A549 (cell line): ENCODE measurements around the gene INHBE. TPM values are rescaled to one million over a fixed set of nuclear protein-coding genes. Genes with fewer than 3 reads are reported as not detected.

Source experiments
- ATAC-seq, 2 experiments: fragments of 200-7000 bp in 1 of 2; fragments of >200 bp in 1 of 2; cut with Nextera tagmentation in 1 of 2; cut with Tn5 transposase in 1 of 2; 3 replicates each; pipeline versions ENCODE4 v1.8.0 to v1.9.1; 2018 to 2020; ENCODE audit warnings: mild to moderate bottlenecking in 1 of 2, moderate library complexity in 1 of 2
- CTCF ChIA-PET: fragments of 300-600 bp; sonication (Branson Sonifier 250); formaldehyde crosslinking; extraction: SDS; loops from one replicate; lab custom pipeline; 2021; ENCODE audit warnings: antibody characterized with exemption, inconsistent platforms; lab: Yijun Ruan, JAX
- POLR2A ChIA-PET: fragments of 350-600 bp; formaldehyde crosslinking; extraction: SDS; loops from one replicate; lab custom pipeline; 2021; ENCODE audit warnings: antibody characterized with exemption, inconsistent platforms; lab: Yijun Ruan, JAX
- DNase-seq, 2 experiments: peaks; one replicate each; pipeline versions ENCODE4 v3.0.0 to v3.0.0-alpha.2; 2011 to 2016; ENCODE audit warnings: low read depth in 1 of 2, low spot score in 1 of 2
- FAIRE-seq: peaks from 2 replicates; lab custom pipeline; 2011; peaks lifted over from hg19 to GRCh38; lab: Jason Lieb, UNC
- H3K27ac ChIP-seq, 2 experiments: fragments of >200 bp; sonication (Bioruptor Twin); formaldehyde crosslinking; 3 replicates each; pipeline ENCODE4 v1.5.1; 2016 to 2017
- H3K4me1 ChIP-seq: fragments of >200 bp; sonication (Bioruptor Twin); formaldehyde crosslinking; 3 replicates; pipeline ENCODE4 v1.6.1; 2016
- H3K4me2 ChIP-seq: fragments of >200 bp; sonication (Bioruptor Twin); formaldehyde crosslinking; 3 replicates; pipeline ENCODE4 v1.6.1; 2016
- H3K4me3 ChIP-seq: fragments of >200 bp; sonication (Bioruptor Twin); formaldehyde crosslinking; 3 replicates; pipeline ENCODE4 v1.5.1; 2016
- H3K9me3 ChIP-seq: fragments of >200 bp; sonication (Bioruptor Twin); formaldehyde crosslinking; 3 replicates; pipeline ENCODE4 v1.6.1; 2016
- BHLHE40 ChIP-seq: IDR thresholded peaks from 2 replicates; pipeline ENCODE4 v1.6.1; 2012; ENCODE audit warnings: low read depth, low read length, inconsistent platforms
- CBX8 ChIP-seq: fragments of 200-600 bp; sonication (generic); IDR thresholded peaks from 2 replicates; pipeline ENCODE4 v1.6.1; 2016
- CHD2 ChIP-seq: fragments of 150-350 bp; IDR thresholded peaks from 2 replicates; pipeline ENCODE4 v1.6.1; 2014; ENCODE audit warnings: low read length; ENCODE audit not compliant: partially characterized antibody
- EHF ChIP-seq: fragments of 250-450 bp; sonication (Bioruptor Pico); IDR thresholded peaks from 2 replicates; pipeline ENCODE4 v1.5.0; 2020; ENCODE audit warnings: mild to moderate bottlenecking
- FOXS1 ChIP-seq: fragments of 250-450 bp; sonication (Bioruptor Pico); IDR thresholded peaks from 2 replicates; pipeline ENCODE4 v1.5.0; 2020; ENCODE audit warnings: mild to moderate bottlenecking, moderate library complexity
- HOXB5 ChIP-seq: fragments of 250-450 bp; sonication (Bioruptor Pico); IDR thresholded peaks from 2 replicates; pipeline ENCODE4 v1.5.0; 2020; ENCODE audit warnings: mild to moderate bottlenecking, moderate library complexity
- JUN ChIP-seq, 2 experiments: fragments of >200 bp; sonication (Bioruptor Twin); formaldehyde crosslinking; IDR thresholded peaks; 2 replicates in 1 of 2; 3 replicates in 1 of 2; pipeline ENCODE4 v1.6.1; 2016 to 2017
- MAFK ChIP-seq: fragments of 450-650 bp; IDR thresholded peaks from 2 replicates; pipeline ENCODE4 v1.6.1; 2014; ENCODE audit not compliant: partially characterized antibody
- MAZ ChIP-seq: fragments of 150-350 bp; IDR thresholded peaks from 2 replicates; pipeline ENCODE4 v1.6.1; 2014; ENCODE audit warnings: antibody characterized with exemption, low read depth, low read length, borderline replicate concordance
- RCOR1 ChIP-seq: fragments of 150-350 bp; IDR thresholded peaks from 2 replicates; pipeline ENCODE4 v1.6.1; 2014; ENCODE audit warnings: antibody characterized with exemption, low read length, low read depth
- SREBF2 ChIP-seq: fragments of 450-650 bp; IDR thresholded peaks from 2 replicates; pipeline ENCODE4 v1.6.1; 2014; ENCODE audit warnings: mild to moderate bottlenecking, moderate library complexity
- ZNF302 ChIP-seq: fragments of 250-450 bp; sonication (Bioruptor Pico); IDR thresholded peaks from 2 replicates; pipeline ENCODE4 v1.9.0; 2021; ENCODE audit warnings: inconsistent platforms, mild to moderate bottlenecking, moderate library complexity
- WGBS: methylation state at CpG from one replicate; pipeline ENCODE4 v1.1.6; 2017; ENCODE audit errors: missing lambda C conversion rate; 5-methylcytosine and 5-hydroxymethylcytosine counted together
- polyA plus RNA-seq, 4 experiments: library from polyadenylated mRNA; depleted of rRNA in 3 of 4; stranded (reverse); fragments of >200 nt; fragmentation: RNase III in 1 of 4; extraction: RNeasy Plus Mini Kit Qiagen cat#74134 plus additional on column Dnase treatment in 1 of 4; gene quantifications; 2 replicates in 3 of 4; 3 replicates in 1 of 4; pipeline ENCODE4 v1.2.3, GENCODE V29; 2011 to 2017
- TF ChIP-seq, protein P1 (sequence below): fragments of 150-350 bp; IDR thresholded peaks from 2 replicates; pipeline ENCODE4 v1.6.1; 2014; ENCODE audit warnings: low read depth, mild to moderate bottlenecking, low read length
- TF ChIP-seq, protein P2 (sequence below): fragments of >200 bp; sonication (Bioruptor Twin); formaldehyde crosslinking; IDR thresholded peaks from 3 replicates; pipeline ENCODE4 v1.6.1; 2016
- TF ChIP-seq, protein P3 (sequence below): fragments of 450-650 bp; IDR thresholded peaks from 2 replicates; pipeline ENCODE4 v1.6.1; 2014; ENCODE audit warnings: antibody characterized with exemption
- TF ChIP-seq, protein P4 (sequence below): fragments of 250-450 bp; sonication (Bioruptor Pico); IDR thresholded peaks from 2 replicates; pipeline ENCODE4 v1.5.0; 2021; ENCODE audit warnings: mild to moderate bottlenecking, moderate library complexity, borderline replicate concordance

The INHBE gene
- polyA plus RNA-seq, 2 of the 4 experiments (the other 2 are of a cell fraction) = 0.74 to 2.4 TPM

DNA sequence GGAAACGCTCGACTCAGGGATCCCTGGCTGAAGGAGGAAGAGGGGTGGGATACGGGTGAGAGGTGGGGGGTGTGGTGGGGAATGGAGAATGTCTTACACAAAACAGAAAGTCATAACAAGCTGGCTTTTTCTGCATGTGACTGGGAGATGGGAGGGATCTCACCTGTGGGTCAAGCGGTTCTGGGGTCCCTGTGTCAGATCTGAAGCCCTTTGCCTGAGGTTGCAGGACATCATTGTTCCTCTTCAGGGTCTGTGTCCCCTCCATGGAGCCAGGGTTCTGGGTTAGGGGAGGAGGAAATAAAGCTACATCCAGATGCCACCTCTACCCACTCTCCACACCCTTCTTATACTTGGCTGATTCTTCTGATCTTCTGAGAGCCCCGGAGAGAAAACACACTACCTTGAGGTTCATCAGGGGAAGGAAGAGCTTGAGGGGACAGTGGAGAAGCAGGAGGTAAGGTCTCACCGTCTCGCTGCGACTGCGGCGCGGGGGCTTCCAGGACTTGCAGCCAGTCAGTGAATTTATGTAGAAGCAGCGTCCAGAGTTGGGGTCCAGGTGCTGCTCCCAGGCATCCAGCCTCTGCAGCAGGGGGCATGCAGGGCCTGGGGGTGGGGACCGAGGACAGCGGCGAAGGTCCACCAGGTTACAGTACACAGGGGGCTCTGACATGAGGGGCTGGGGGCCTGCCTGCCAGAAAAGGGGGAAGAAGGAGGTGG, 22.0 kb downstream of the INHBE start:
- peak overlapping the region in 1 of 2 experiments; percentile 20; a peak in 3 of 6 replicates for H3K27ac ChIP-seq
- no peak for FAIRE-seq
- ATAC-seq = no peak
- DNase-seq = no peak
- 91% methylated on average over 15 of the region's 15 CpGs for WGBS
- H3K4me1 ChIP-seq = peaks cover 14% of the 10 kb centered on the region; the same call in 2 of the 3 replicates
- ChIA-PET CTCF (interaction anchor here (1.0 to 19.9 kb wide), 4 partner anchors 9 to 24 kb away, joined by 4 to 240 read pairs (median 6); partner anchors contain the start of gene GLI1), POLR2A (no interaction called here)
- no peak overlapping the region for H3K4me3 ChIP-seq
- no peaks in the 10 kb centered on the region for H3K9me3 ChIP-seq
- no peak overlapping the region for H3K4me2 ChIP-seq
- TF ChIP-seq SREBF2 (no peak), EHF (no peak), BHLHE40 (no peak), CHD2 (no peak), HOXB5 (CRISPR knock-in tag) (no peak), FOXS1 (CRISPR knock-in tag) (no peak), ZNF302 (CRISPR knock-in tag) (no peak)
- TF ChIP-seq, protein P1, sequence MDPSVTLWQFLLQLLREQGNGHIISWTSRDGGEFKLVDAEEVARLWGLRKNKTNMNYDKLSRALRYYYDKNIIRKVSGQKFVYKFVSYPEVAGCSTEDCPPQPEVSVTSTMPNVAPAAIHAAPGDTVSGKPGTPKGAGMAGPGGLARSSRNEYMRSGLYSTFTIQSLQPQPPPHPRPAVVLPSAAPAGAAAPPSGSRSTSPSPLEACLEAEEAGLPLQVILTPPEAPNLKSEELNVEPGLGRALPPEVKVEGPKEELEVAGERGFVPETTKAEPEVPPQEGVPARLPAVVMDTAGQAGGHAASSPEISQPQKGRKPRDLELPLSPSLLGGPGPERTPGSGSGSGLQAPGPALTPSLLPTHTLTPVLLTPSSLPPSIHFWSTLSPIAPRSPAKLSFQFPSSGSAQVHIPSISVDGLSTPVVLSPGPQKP = no peak

DNA sequence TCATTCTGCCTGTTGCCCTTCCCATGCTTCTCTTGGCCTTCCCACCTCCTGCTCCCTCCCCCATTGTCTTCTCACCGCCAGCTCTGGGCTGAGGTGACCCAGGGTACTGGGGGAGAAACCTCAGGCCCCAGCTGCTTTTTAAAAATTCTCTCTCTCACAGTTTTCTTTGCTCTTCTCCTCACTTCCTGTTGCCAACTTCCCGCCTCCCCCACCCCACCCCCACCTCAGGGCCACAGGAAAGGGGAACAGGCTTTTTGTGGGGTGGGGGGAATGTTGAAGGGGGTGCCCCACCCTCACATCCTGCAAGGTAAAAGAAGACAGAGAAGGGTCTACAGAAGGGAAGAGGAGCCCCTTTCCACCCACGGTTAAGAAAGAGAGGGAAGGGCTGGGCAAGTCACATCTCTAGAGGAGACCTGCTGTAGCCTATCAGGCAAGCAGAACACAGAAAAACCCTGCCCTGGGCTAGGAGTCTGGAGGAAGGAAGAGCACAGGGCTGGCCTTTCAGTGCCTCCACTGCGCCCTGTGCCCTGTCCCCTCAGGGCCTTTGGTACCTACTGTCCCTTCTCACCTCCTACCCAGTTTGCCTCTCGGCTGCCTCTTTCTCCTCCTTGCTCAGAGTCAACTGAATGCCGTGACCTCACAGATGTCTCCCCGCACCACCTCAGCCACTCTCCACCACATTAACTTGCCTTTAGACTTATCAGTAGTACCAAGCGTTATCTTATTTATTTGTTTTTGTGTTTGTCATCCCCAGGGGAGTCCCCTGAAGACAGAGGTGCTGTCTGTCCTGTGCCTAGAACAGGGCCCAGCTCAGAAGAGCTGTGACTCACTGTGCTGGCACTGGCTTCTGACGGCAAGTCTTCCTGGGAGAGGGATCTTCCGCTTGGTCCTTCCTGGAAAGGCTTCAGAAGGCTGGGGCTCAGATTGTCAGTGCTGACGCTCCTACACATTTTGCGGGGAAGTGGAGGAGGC, 22.9 kb downstream of the INHBE start:
- WGBS = 65% methylated on average over 11 of the region's 12 CpGs
- Histone ChIP-seq H3K9me3 (no peaks in the 10 kb centered on the region), H3K4me2 (peak overlapping the region; percentile 7; the same call in 1 of the 3 replicates), H3K27ac (peak overlapping the region in 1 of 2 experiments; percentile 20; a peak in 4 of 6 replicates), H3K4me1 (peaks cover 14% of the 10 kb centered on the region; the same call in 2 of the 3 replicates), H3K4me3 (no peak overlapping the region)
- CTCF ChIA-PET = interaction anchor here (1.0 to 19.9 kb wide), 5 partner anchors 8 to 143 kb away, joined by 3 to 240 read pairs (median 6); partner anchors contain the start of gene GLI1
- ATAC-seq (peak; percentile 15 to 45; a peak in 3 of 6 replicates), DNase-seq (no peak), FAIRE-seq (no peak)
- TF ChIP-seq, protein P2, sequence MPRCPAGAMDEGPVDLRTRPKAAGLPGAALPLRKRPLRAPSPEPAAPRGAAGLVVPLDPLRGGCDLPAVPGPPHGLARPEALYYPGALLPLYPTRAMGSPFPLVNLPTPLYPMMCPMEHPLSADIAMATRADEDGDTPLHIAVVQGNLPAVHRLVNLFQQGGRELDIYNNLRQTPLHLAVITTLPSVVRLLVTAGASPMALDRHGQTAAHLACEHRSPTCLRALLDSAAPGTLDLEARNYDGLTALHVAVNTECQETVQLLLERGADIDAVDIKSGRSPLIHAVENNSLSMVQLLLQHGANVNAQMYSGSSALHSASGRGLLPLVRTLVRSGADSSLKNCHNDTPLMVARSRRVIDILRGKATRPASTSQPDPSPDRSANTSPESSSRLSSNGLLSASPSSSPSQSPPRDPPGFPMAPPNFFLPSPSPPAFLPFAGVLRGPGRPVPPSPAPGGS = no peak
- TF ChIP-seq JUN (IDR thresholded peaks at IDR 0.05) = no peak
- TF ChIP-seq, protein P1 = no peak
- TF ChIP-seq FOXS1 (CRISPR knock-in tag) = no peak
- TF ChIP-seq RCOR1 = no peak
- TF ChIP-seq, protein P3, sequence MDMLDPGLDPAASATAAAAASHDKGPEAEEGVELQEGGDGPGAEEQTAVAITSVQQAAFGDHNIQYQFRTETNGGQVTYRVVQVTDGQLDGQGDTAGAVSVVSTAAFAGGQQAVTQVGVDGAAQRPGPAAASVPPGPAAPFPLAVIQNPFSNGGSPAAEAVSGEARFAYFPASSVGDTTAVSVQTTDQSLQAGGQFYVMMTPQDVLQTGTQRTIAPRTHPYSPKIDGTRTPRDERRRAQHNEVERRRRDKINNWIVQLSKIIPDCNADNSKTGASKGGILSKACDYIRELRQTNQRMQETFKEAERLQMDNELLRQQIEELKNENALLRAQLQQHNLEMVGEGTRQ = no peak
- no peak for TF ChIP-seq MAZ
- TF ChIP-seq, protein P4, sequence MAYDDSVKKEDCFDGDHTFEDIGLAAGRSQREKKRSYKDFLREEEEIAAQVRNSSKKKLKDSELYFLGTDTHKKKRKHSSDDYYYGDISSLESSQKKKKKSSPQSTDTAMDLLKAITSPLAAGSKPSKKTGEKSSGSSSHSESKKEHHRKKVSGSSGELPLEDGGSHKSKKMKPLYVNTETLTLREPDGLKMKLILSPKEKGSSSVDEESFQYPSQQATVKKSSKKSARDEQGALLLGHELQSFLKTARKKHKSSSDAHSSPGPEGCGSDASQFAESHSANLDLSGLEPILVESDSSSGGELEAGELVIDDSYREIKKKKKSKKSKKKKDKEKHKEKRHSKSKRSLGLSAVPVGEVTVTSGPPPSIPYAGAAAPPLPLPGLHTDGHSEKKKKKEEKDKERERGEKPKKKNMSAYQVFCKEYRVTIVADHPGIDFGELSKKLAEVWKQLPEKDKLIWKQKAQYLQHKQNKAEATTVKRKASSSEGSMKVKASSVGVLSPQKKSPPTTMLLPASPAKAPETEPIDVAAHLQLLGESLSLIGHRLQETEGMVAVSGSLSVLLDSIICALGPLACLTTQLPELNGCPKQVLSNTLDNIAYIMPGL (CRISPR knock-in tag) = no peak
- TF ChIP-seq CBX8 = no peak
- no peak for TF ChIP-seq MAFK
- POLR2A ChIA-PET = no interaction called here
